IPS DF 6.9 (cell line): ENCODE measurements around the gene PTPRN2.
"Not testable (repeated sequence)": the region's sequence is repeated elsewhere in the genome, so short reads cannot be mapped to it uniquely, and the experiment has no call there.

Experiments used
- DNase-seq: peaks from one replicate; pipeline ENCODE4 v3.0.0-alpha.2; 2013; ENCODE audit warnings: low read depth, low spot score
- H3K27ac ChIP-seq: one replicate; pipeline ENCODE4 v1.5.1; 2013; ENCODE audit warnings: low read length, control low read depth
- H3K27me3 ChIP-seq: 2 replicates; pipeline ENCODE4 v1.6.1; 2013; ENCODE audit warnings: mild to moderate bottlenecking, low read length; ENCODE audit not compliant: control insufficient read depth, insufficient read depth
- H3K36me3 ChIP-seq: 2 replicates; pipeline ENCODE4 v1.6.1; 2013; ENCODE audit warnings: low read length; ENCODE audit not compliant: control insufficient read depth, insufficient read depth
- H3K4me1 ChIP-seq: 2 replicates; pipeline ENCODE4 v1.6.1; 2013; ENCODE audit warnings: low read length; ENCODE audit not compliant: control insufficient read depth, insufficient read depth
- H3K4me3 ChIP-seq: 2 replicates; pipeline ENCODE4 v1.5.1; 2013; ENCODE audit warnings: mild to moderate bottlenecking, low read length
- H3K9me3 ChIP-seq: 2 replicates; pipeline ENCODE4 v1.6.1; 2013; ENCODE audit warnings: low read length, inconsistent platforms; ENCODE audit not compliant: control insufficient read depth, insufficient read depth
- WGBS: extraction: QIAGEN DNeasy Blood & Tissue Kit; methylation state at CpG from one replicate; pipeline ENCODE4 v1.1.7; 2013; ENCODE audit warnings: mixed read lengths, missing lambda C conversion rate; ENCODE audit not compliant: insufficient read length, insufficient coverage; 5-methylcytosine and 5-hydroxymethylcytosine counted together

Gene PTPRN2

DNA sequence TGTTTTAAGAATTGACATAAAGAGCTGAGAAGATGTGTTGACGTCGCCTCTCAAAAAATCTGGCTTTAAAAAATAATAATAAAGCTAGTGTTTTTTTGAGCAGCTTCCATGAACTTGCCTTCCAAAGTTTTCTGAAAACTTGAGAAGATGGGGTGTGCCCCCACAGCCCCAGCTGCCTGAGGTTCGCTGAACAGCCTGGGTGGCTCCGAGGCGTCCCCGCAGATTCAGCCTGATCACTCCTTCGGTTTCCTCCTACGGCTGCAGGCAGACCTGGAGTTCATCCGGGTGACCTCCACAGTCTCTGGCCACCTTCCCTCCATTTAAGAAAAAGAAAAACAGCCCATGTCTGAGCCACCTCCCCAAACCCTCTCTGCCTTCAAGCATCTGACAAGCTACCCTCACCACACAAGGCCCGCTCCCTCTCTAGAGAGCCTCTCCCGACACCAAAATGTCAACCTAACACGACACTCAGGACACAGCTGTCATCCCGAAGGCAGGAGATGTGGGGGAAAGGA lies 177.8 kb downstream of the PTPRN2 start:
- H3K4me3 ChIP-seq = no peak overlapping the region
- DNase-seq = no peak
- no peaks in the 10 kb centered on the region for H3K4me1 ChIP-seq
- peaks cover 17% of the 10 kb centered on the region for H3K9me3 ChIP-seq
- WGBS = no CpG with 5 or more reads among the region's 13 CpGs
- H3K36me3 ChIP-seq = no peaks in the 10 kb centered on the region
- no peaks in the 10 kb centered on the region for H3K27me3 ChIP-seq
- H3K27ac ChIP-seq = no peak overlapping the region

DNA sequence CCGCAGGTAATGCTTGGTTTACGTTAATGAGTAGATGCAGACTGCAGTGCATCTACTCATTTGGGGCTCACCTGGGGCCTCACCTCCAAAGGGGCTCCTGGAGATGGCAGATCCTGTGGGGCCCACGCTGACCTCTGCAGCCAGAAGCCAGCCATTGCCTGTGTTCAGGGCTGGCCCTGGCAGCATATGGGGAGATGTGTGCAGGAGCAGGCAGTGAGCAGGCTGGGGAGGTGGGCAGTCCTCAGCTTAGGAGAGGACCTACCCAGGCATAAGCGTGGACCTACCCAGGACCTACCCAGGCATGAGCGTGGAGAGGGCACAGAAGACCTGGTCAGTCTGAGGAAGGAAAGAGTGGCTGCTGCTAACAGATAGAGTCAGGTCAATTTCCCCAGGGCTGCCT lies 178.5 kb downstream of the PTPRN2 start:
- H3K27me3 ChIP-seq = no peaks in the 10 kb centered on the region
- no peak for DNase-seq
- H3K4me3 ChIP-seq = no peak overlapping the region
- no CpG with 5 or more reads among the region's 5 CpGs for WGBS
- peaks cover 18% of the 10 kb centered on the region for H3K9me3 ChIP-seq
- H3K27ac ChIP-seq = no peak overlapping the region
- H3K36me3 ChIP-seq = no peaks in the 10 kb centered on the region
- no peaks in the 10 kb centered on the region for H3K4me1 ChIP-seq

DNA sequence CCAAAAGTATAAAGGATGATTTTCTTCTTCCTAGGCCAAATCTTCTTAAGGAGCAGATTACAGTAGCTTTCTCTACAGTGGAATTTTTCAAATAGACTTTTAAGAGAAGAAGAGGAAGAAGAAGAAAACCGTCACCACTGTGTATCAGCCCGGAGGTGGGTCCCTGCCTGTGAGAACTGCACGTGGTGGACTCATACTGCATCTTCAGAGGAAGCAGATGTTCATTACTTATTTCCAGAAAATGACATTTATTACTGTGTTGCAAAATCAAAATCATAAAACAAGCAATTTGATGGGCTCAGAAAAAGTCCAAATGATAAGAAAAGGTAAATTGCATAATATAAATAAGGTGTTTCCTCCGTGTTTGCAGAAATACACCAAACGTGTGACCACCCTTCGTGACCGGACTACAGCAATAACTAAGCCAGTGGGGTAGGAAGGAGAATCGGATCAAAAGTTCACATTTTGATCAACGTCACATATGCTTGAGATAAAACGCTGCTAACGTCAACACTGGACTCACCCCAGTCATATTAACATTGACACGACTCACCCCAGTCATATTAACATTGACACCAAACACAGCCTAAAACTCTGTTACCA lies 179.2 kb downstream of the PTPRN2 start:
- no peak overlapping the region for H3K4me3 ChIP-seq
- no peak for DNase-seq
- H3K4me1 ChIP-seq = no peaks in the 10 kb centered on the region
- WGBS = no CpG with 5 or more reads among the region's 12 CpGs
- H3K27ac ChIP-seq = no peak overlapping the region
- no peaks in the 10 kb centered on the region for H3K36me3 ChIP-seq
- H3K27me3 ChIP-seq = no peaks in the 10 kb centered on the region
- peaks cover 22% of the 10 kb centered on the region for H3K9me3 ChIP-seq

DNA sequence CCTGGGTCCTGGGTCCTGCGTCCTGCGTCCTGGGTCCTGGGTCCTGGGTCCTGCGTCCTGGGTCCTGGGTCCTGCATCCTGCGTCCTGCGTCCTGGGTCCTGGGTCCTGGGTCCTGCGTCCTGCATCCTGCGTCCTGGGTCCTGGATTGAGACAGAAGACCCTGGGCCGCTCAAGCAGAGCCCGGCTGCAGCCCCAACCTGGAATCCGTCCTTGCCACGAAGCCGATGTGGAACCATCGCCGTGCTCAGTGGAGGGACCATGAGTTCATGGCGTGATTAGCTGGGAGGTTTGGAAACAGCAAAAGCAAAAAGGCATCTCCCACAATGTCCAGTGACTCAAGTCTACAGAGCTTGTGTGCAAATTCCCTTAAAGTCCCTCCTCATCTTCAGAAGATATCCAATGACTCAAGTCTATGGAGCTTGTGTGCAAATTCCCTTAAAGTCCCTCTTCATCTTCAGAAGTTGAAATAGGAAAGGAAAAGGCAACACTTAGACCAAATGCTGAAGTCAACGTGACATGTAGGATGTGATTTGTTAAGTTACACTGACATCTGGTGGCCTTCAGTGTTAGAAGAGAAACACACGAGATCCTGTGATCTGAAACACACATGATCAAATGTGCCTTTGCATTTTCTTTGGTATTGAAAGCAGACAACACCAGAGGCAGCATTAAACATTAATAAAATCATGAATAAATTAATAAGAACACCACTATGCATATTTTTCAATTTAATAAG lies 179.9 kb downstream of the PTPRN2 start:
- Histone ChIP-seq H3K27me3 (no peaks in the 10 kb centered on the region), H3K9me3 (peaks cover 22% of the 10 kb centered on the region), H3K27ac (no peak overlapping the region), H3K4me3 (no peak overlapping the region), H3K36me3 (no peaks in the 10 kb centered on the region), H3K4me1 (no peaks in the 10 kb centered on the region)
- WGBS = no CpG with 5 or more reads among the region's 17 CpGs
- no peak for DNase-seq

DNA sequence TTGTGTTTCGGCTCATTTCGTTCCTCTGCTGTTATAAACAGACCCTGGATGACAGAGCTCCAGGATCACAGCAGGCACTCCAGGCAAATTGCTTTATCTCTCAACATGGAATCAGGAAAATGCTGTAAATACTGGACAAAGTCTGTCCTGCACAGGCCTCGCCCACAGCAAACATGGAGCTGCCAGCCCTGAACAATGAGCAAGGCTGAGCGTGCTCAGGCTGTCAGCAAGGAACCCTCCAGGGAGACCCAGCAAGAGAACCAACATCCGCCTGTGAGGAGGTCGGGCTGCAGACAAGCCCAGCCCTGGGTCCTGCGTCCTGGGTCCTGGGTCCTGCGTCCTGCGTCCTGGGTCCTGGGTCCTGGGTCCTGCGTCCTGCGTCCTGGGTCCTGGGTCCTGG lies 180.8 kb downstream of the PTPRN2 start:
- Histone ChIP-seq H3K9me3 (peaks cover 29% of the 10 kb centered on the region), H3K36me3 (no peaks in the 10 kb centered on the region), H3K4me1 (no peaks in the 10 kb centered on the region), H3K27me3 (no peaks in the 10 kb centered on the region), H3K27ac (no peak overlapping the region), H3K4me3 (no peak overlapping the region)
- DNase-seq = no peak
- WGBS = no CpG with 5 or more reads among the region's 11 CpGs

DNA sequence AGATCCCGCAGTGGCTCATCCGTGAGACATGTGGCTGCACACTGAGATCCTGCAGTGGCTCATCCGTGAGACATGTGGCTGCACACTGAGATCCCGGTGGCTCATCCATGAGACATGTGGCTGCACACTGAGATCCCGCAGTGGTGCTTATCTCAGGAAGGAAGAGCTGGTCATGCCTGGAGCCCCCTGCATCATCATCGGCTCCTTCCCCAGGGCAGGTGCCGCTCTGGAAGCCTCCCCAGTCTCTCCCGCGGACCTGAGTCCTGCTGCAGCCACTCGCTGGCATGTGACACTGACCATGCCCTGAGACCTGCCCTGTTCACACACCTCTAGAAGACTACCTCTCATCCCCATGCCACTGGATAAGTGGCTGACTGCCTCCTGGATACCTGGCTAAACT lies 181.3 kb downstream of the PTPRN2 start:
- Histone ChIP-seq H3K36me3 (no peaks in the 10 kb centered on the region), H3K27me3 (no peaks in the 10 kb centered on the region), H3K4me1 (no peaks in the 10 kb centered on the region), H3K4me3 (no peak overlapping the region), H3K27ac (no peak overlapping the region), H3K9me3 (peaks cover 31% of the 10 kb centered on the region)
- DNase-seq = no peak
- no CpG with 5 or more reads among the region's 10 CpGs for WGBS

DNA sequence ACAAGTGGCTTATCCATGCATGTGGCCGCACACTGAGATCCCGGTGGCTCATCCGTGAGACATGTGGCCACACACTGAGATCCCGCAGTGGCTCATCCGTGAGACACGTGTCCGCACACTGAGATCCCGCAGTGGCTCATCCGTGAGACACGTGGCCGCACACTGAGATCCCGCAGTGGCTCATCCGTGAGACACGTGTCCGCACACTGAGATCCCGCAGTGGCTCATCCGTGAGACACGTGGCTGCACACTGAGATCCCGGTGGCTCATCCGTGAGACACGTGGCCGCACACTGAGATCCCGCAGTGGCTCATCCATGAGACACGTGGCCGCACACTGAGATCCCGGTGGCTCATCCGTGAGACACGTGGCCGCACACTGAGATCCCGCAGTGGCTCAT lies 181.9 kb downstream of the PTPRN2 start:
- not testable (repeated sequence) for H3K27ac ChIP-seq, DNase-seq, H3K4me3 ChIP-seq, H3K27me3 ChIP-seq, H3K4me1 ChIP-seq, H3K36me3 ChIP-seq
- WGBS = no CpG with 5 or more reads among the region's 30 CpGs
- peaks cover 34% of the 10 kb centered on the region for H3K9me3 ChIP-seq

DNA sequence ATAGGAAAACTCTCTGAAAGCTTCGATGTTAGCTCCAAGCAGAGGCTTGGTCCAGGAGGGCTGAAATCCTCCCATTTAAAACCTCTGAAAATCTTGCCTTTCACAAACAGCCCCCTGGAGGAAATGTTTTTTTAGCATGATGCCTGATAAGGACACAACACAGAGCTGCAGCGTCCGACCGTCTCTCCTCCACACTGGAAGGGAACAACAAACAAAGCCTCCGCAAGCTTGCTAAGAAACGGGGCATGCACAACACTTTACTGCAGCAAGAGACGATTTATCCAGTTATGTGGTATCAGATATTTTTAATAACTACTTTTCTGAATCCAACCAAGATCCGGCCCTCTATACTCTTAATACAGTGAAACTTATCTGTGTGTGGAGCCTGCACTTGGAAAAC lies 182.3 kb downstream of the PTPRN2 start:
- peaks cover 37% of the 10 kb centered on the region for H3K9me3 ChIP-seq
- WGBS = no CpG with 5 or more reads among the region's 8 CpGs
- H3K27ac ChIP-seq = no peak overlapping the region
- no peak overlapping the region for H3K4me3 ChIP-seq
- no peaks in the 10 kb centered on the region for H3K36me3 ChIP-seq
- H3K27me3 ChIP-seq = no peaks in the 10 kb centered on the region
- DNase-seq = no peak
- H3K4me1 ChIP-seq = no peaks in the 10 kb centered on the region

DNA sequence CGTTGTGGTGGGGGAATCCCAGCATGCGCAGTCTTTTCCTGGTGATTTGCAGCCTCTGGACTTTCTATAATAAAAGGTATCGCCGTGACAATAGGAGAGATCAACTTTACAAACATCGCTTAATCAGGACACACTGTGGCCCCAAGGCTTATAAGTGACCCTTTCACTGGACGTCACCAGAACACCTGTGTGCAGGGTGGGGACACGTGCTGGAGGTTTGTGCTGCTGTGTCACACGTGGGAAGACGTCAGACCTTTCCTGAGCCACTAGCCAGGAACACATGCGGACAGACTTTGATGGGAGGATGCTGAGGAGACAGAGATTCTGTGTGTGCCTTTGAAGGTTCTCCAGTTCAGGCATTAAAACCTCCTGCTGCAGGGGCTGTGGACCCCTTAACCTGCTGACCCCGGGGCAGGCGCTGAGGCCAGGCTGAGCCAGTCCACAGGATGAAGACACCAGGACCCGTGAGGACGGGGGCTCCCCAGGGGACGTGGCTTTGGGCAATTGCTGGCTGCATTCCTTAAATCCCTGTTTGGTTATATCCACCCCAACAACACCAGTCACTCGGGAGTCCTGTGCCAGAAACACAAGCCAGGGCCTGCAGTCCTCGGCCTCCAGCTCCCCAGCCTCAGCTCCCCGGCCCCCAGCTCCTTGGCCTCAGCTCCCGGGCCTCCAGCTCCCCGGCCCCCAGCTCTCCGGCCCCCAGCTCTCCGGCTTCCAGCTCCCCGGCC lies 183.4 kb downstream of the PTPRN2 start:
- H3K27ac ChIP-seq = no peak overlapping the region
- no peak for DNase-seq
- H3K4me3 ChIP-seq = no peak overlapping the region
- no peaks in the 10 kb centered on the region for H3K36me3 ChIP-seq
- H3K27me3 ChIP-seq = no peaks in the 10 kb centered on the region
- no CpG with 5 or more reads among the region's 23 CpGs for WGBS
- no peaks in the 10 kb centered on the region for H3K4me1 ChIP-seq
- H3K9me3 ChIP-seq = peaks cover 36% of the 10 kb centered on the region

DNA sequence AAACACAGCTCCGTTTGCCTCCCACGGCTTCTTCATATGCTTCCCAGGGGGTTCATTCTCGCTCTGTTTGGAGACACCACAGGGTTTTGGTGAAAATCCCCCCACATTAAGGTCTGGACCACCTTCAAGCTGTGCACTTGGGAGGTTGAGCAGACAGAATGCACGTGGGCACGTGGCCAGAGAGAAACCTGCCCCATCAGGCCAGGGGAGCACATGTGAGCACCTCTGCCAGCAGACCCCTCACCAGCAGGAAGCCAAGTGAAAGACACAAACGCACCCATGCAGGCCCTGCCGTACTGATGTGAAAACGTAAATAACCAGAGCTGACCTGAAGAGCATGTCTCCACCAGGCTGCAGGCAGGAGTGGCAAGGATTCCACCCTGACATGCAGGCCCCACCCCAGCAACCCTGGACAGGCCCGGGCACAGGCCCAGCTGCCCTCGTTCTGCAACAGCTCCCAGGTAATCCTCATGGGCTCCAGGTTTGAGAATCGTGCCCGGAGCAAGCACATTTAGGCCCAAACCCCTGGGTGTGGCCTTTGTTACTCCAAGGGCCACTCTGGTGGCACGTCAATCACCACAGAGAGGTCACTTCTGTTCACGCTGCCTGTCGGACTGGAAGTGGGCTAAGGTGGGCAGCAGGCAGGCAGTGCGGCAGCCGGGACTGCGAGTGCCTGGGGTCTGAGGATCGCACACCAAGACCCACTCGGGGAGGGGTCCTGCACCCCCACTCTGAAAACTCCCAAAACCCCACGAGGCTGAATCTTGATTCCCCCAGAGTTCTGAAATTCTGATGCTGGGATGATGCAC lies 184.4 kb downstream of the PTPRN2 start:
- H3K36me3 ChIP-seq = no peaks in the 10 kb centered on the region
- no CpG with 5 or more reads among the region's 21 CpGs for WGBS
- no peak overlapping the region for H3K27ac ChIP-seq
- H3K27me3 ChIP-seq = no peaks in the 10 kb centered on the region
- H3K4me1 ChIP-seq = no peaks in the 10 kb centered on the region
- H3K4me3 ChIP-seq = no peak overlapping the region
- peaks cover 34% of the 10 kb centered on the region for H3K9me3 ChIP-seq
- DNase-seq = no peak
